Smooth muscle cell (in vitro differentiated cells): ENCODE data around the gene ACSBG1. TPM values are rescaled to one million over a fixed set of nuclear protein-coding genes. Genes with fewer than 3 reads are reported as not detected.

ENCODE experiments used
- DNase-seq: peaks from one replicate; lab custom pipeline; 2025; ENCODE audit not compliant: unreplicated experiment; lab: John Stamatoyannopoulos, UW
- H2AFZ ChIP-seq: fragments of 200-600 bp; sonication (generic); 2 replicates; pipeline ENCODE4 v1.6.0; 2016; ENCODE audit warnings: antibody characterized with exemption, low read depth, mild to moderate bottlenecking
- H3F3A ChIP-seq: fragments of 200-600 bp; sonication (generic); 2 replicates; pipeline ENCODE4 v1.6.0; 2017; ENCODE audit warnings: antibody characterized with exemption, low read depth
- H3K27ac ChIP-seq: fragments of 200-600 bp; sonication (generic); 2 replicates; pipeline ENCODE4 v1.5.1; 2016; ENCODE audit warnings: low read depth, mild to moderate bottlenecking
- H3K27me3 ChIP-seq: fragments of 200-600 bp; sonication (generic); 2 replicates; pipeline ENCODE4 v1.6.1; 2016; ENCODE audit warnings: low read depth, mild to moderate bottlenecking
- H3K36me3 ChIP-seq: fragments of 200-600 bp; sonication (generic); 2 replicates; pipeline ENCODE4 v1.5.1; 2016; ENCODE audit warnings: low read depth
- H3K4me1 ChIP-seq: fragments of 200-600 bp; sonication (generic); 2 replicates; pipeline ENCODE4 v1.5.1; 2016; ENCODE audit warnings: low read depth
- H3K4me2 ChIP-seq: fragments of 200-600 bp; sonication (generic); 2 replicates; pipeline ENCODE4 v1.6.0; 2016; ENCODE audit warnings: mild to moderate bottlenecking
- H3K4me3 ChIP-seq: fragments of 200-600 bp; sonication (generic); 2 replicates; pipeline ENCODE4 v1.5.1; 2016; ENCODE audit warnings: mild to moderate bottlenecking
- H3K79me2 ChIP-seq: fragments of 200-600 bp; sonication (generic); 2 replicates; pipeline ENCODE4 v1.6.0; 2016; ENCODE audit warnings: low read depth, mild to moderate bottlenecking
- H3K9ac ChIP-seq: fragments of 200-600 bp; sonication (generic); 2 replicates; pipeline ENCODE4 v1.6.0; 2016; ENCODE audit warnings: low read depth
- H3K9me3 ChIP-seq: fragments of 200-600 bp; sonication (generic); replicated peaks from 2 replicates; pipeline ENCODE4 v1.5.1; 2016; ENCODE audit warnings: low read depth
- H4K20me1 ChIP-seq: fragments of 200-600 bp; sonication (generic); 2 replicates; pipeline ENCODE4 v1.6.0; 2016; ENCODE audit warnings: low read depth
- CTCF ChIP-seq: fragments of 200-600 bp; sonication (generic); IDR thresholded peaks from 2 replicates; pipeline ENCODE4 v1.5.1; 2017; ENCODE audit warnings: borderline replicate concordance, mild to moderate bottlenecking, antibody characterized with exemption; ENCODE audit not compliant: insufficient read depth, poor library complexity, severe bottlenecking
- whole genome bisulfite sequencing: methylation state at CpG from one replicate; pipeline ENCODE4 v1.1.7; 2016; ENCODE audit warnings: low lambda C conversion rate; 5-methylcytosine and 5-hydroxymethylcytosine counted together
- polyA plus RNA-seq: library from polyadenylated mRNA; unstranded; fragments of >200 nt; fragmentation: Nextera tagmentation; extraction: Ambion mirVana; gene quantifications from 2 replicates; pipeline ENCODE4 v1.2.1, GENCODE V29; 2016
- total RNA-seq: library from RNA; depleted of rRNA; stranded (reverse); fragments of >200 nt; gene quantifications from 2 replicates; pipeline ENCODE4 v1.2.3, GENCODE V29; 2014

Gene ACSBG1
- total and polyA plus RNA-seq, 2 experiments from 2014 or later: under 0.01 to 0.22 TPM

- Histone ChIP-seq H3K79me2 (no peaks in the 10 kb centered on the region), H3K27me3 (no peaks in the 10 kb centered on the region), H3K4me1 (peaks cover 5% of the 10 kb centered on the region), H3F3A (peaks cover 1% of the 10 kb centered on the region), H3K9me3 (no peaks in the 10 kb centered on the region), H3K4me3 (no peak overlapping the region), H3K4me2 (no peak overlapping the region), H3K9ac (no peak overlapping the region), H2AFZ (no peak overlapping the region), H3K27ac (no peak overlapping the region), H4K20me1 (no peaks in the 10 kb centered on the region), H3K36me3 (no peaks in the 10 kb centered on the region)
- no peak for TF ChIP-seq CTCF
- DNase-seq: no peak
- WGBS: 82% methylated on average over 17 of the region's 17 CpGs
These were observed 29.7 kb downstream of the ACSBG1 start for GRCh38 chr15:78204351-78205309.

GRCh38 chr15:78203346-78204225 is 30.8 kb downstream of the ACSBG1 start:
- no peak overlapping the region for H3K4me2 ChIP-seq
- no peak overlapping the region for H3K4me3 ChIP-seq
- H3K4me1 ChIP-seq: peaks cover 5% of the 10 kb centered on the region
- no peak for TF ChIP-seq CTCF
- 69% methylated on average over 14 of the region's 14 CpGs for WGBS
- H3K27ac ChIP-seq: no peak overlapping the region
- no peak for DNase-seq
- no peaks in the 10 kb centered on the region for H3F3A ChIP-seq
- H3K27me3 ChIP-seq: no peaks in the 10 kb centered on the region
- H3K79me2 ChIP-seq: no peaks in the 10 kb centered on the region
- H3K36me3 ChIP-seq: no peaks in the 10 kb centered on the region
- H3K9me3 ChIP-seq: no peaks in the 10 kb centered on the region
- no peak overlapping the region for H2AFZ ChIP-seq
- H3K9ac ChIP-seq: no peak overlapping the region
- H4K20me1 ChIP-seq: no peaks in the 10 kb centered on the region

GRCh38 chr15:78201281-78202190 is 32.8 kb downstream of the ACSBG1 start:
- DNase-seq: no peak
- no peaks in the 10 kb centered on the region for H3K27me3 ChIP-seq
- H3K36me3 ChIP-seq: no peaks in the 10 kb centered on the region
- H2AFZ ChIP-seq: no peak overlapping the region
- H3K4me3 ChIP-seq: no peak overlapping the region
- no peaks in the 10 kb centered on the region for H3F3A ChIP-seq
- no peaks in the 10 kb centered on the region for H3K9me3 ChIP-seq
- peaks cover 4% of the 10 kb centered on the region for H3K4me1 ChIP-seq
- no peak for TF ChIP-seq CTCF
- H3K79me2 ChIP-seq: no peaks in the 10 kb centered on the region
- H3K4me2 ChIP-seq: no peak overlapping the region
- H3K9ac ChIP-seq: no peak overlapping the region
- no peak overlapping the region for H3K27ac ChIP-seq
- no peaks in the 10 kb centered on the region for H4K20me1 ChIP-seq
- WGBS: 86% methylated on average over 10 of the region's 10 CpGs
